Heart left ventricle (tissue), 16 donors: Measurements from ENCODE around the gene SLC26A1. TPM values are rescaled to one million over a fixed set of nuclear protein-coding genes. Genes with fewer than 3 reads are reported as not detected.
"Not testable (repeated sequence)": the region's sequence is repeated elsewhere in the genome, so short reads cannot be mapped to it uniquely, and the experiment has no call there.

Experiments
- ATAC-seq, 4 donors: fragments of 200-7000 bp; cut with Tn5 transposase; one replicate each; pipeline ENCODE4 v1.9.1; 2020 to 2022; ENCODE audit warnings: moderate library complexity in 4 of 4, mild to moderate bottlenecking in 3 of 4, moderate number of reproducible peaks in 1 of 4
- DNase-seq, 5 donors: peaks; one replicate each; pipeline ENCODE4 v3.0.0-alpha.2; 2020
- H3K27ac ChIP-seq, 12 donors: fragments of 200-600 bp; sonication (generic) in 4 of 12; one replicate each; pipeline versions ENCODE4 v1.5.0 to v1.8.0; 2016 to 2022; ENCODE audit warnings: mild to moderate bottlenecking in 2 of 12
- H3K27me3 ChIP-seq, 9 donors: fragments of 200-600 bp; sonication (generic) in 2 of 9; one replicate each; pipeline versions ENCODE4 v1.5.1 to v1.8.0; 2016 to 2022; ENCODE audit warnings: mild to moderate bottlenecking in 3 of 9
- H3K36me3 ChIP-seq, 9 donors: fragments of 200-600 bp; sonication (generic) in 2 of 9; one replicate each; pipeline versions ENCODE4 v1.5.0 to v1.8.0; 2018 to 2022; ENCODE audit warnings: mild to moderate bottlenecking in 2 of 9
- H3K4me1 ChIP-seq, 12 donors: fragments of 200-600 bp; sonication (generic) in 4 of 12; one replicate each; pipeline versions ENCODE4 v1.5.0 to v1.8.0; 2016 to 2022; ENCODE audit warnings: mild to moderate bottlenecking in 3 of 12
- H3K4me3 ChIP-seq, 12 donors: fragments of 200-600 bp; sonication (generic) in 4 of 12; one replicate each; pipeline versions ENCODE4 v1.5.0 to v1.8.0; 2017 to 2022; ENCODE audit warnings: mild to moderate bottlenecking in 9 of 12, moderate library complexity in 4 of 12
- H3K9me3 ChIP-seq, 12 donors: fragments of 200-600 bp; sonication (generic) in 4 of 12; one replicate each; pipeline versions ENCODE4 v1.5.0 to v1.8.0; 2016 to 2022; ENCODE audit warnings: mild to moderate bottlenecking in 1 of 12
- POLR2A ChIP-seq, 2 donors: fragments of 450-650 bp; IDR thresholded peaks; one replicate each; pipeline ENCODE4 v1.6.1; 2017; ENCODE audit warnings: antibody characterized with exemption in 2 of 2, mild to moderate bottlenecking in 2 of 2, moderate library complexity in 2 of 2
- WGBS, 4 donors: extraction: QIAGEN DNeasy Blood & Tissue Kit in 2 of 4; methylation state at CpG; one replicate each; pipeline versions ENCODE4 v1.1.5 to v1.1.7; 2013 to 2018; 5-methylcytosine and 5-hydroxymethylcytosine counted together
- intact Hi-C, 10 donors: fragments of 100-400 bp; cut with DNase I; formaldehyde crosslinking; loops; one replicate each; pipeline versions ENCODE4 v1.11.1 to v1.14.2; 2022
- polyA plus RNA-seq, 2 donors: library from polyadenylated mRNA; stranded (reverse); fragments of 200-250 nt; gene quantifications; one replicate each; pipeline ENCODE4 v1.2.3, GENCODE V29; 2013
- total RNA-seq, 9 donors: library from RNA; depleted of rRNA in 2 of 9; stranded (reverse); fragments of >200 nt in 2 of 9; fragmentation: NEBNext Ultra II Directional in 3 of 9; extraction: Animal tissue kit (Norgen Biotek cat#: 25700) in 3 of 9; gene quantifications; one replicate each; pipeline versions ENCODE4 v1.1.0 to v1.2.4, GENCODE V29; 2016 to 2023
- TF ChIP-seq, protein P1 (sequence below), 12 donors: fragments of 200-600 bp; sonication (generic) in 4 of 12; IDR thresholded peaks; one replicate each; pipeline versions ENCODE4 v1.5.0 to v1.8.0; 2018 to 2022; ENCODE audit warnings: antibody characterized with exemption in 12 of 12, mild to moderate bottlenecking in 5 of 12
- donor health status: ischemic (EF 13 %, LVEDD 7.1; RV severe dilation, severe dysfunction).
- donor health status: healthy with polysubstance abuse.
- donor health status: DM: no; HTN: yes; CAD: no.
- donor health status: DM: no; HTN: no; CAD: no.
- donor health status: ischemic (EF 25% LVEDD 6.9; RV normal size, moderate dysfunction).
- donor health status: ischemic (EF 25% LVEDD 5.7; RV mildly dilated, moderate dysfunction).
- donor health status: healthy.
- donor health status: DM: yes; HTN: yes; CAD: no.
- donor health status: ischemic (EF 35%, LVEDD 5.7; RV mildly dilated, moderate dysfunction).
- donor health status: nonischemic (EF 11% LVEDD 7.7; RV severe dilation, severe dysfunction).
- donor health status: DM: yes; HTN: yes; CAD: no.
- donor health status: PGD.
- donor health status: ischemic (EF 29% LVEDD 5.4; RV normal size, mild dysfunction).
- donor health status: nonischemic (EF 23%, LVEDD 6.1; RV moderate dilation, normal function).

SLC26A1 gene
- total and polyA plus RNA-seq, 11 donors: 0.03 to 0.27 (median 0.25) TPM; not detected in 5

DNA sequence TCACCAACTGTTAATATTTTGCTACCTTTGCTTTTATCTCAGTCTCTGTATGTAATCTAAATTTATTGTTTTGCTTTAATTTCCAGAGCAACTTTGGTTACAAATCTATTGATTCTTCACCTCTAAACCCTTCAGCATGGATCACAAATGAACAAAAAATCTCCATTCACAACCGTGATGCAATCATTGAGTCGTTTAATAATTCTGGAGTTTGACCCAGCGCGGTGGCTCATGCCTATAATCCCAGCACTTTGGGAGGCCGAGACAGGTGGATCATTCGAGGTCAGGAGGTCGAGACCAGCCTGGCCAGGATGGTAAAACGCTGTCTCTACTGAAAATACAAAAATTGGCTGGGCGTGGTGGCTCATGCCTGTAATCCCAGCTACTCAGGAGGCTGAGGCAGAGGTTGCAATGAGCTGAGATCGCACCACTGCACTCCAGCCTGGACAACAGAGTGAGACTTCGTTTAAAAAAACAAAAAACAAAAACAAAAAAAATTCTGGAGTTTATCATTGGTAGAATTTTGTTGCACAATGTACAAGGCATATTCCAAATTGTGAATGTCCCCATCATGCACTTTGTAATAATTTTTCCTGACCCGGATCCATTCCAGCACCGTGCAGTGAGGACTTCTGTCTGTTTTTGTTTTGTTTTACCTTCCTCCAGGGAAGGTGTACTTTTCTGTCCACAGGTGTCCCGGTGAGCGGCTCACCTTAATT, 8.7 kb downstream of the SLC26A1 start:
- WGBS, 4 donors: 86 to 89% (median 88%) methylated on average over 15 of the region's 15 CpGs

DNA sequence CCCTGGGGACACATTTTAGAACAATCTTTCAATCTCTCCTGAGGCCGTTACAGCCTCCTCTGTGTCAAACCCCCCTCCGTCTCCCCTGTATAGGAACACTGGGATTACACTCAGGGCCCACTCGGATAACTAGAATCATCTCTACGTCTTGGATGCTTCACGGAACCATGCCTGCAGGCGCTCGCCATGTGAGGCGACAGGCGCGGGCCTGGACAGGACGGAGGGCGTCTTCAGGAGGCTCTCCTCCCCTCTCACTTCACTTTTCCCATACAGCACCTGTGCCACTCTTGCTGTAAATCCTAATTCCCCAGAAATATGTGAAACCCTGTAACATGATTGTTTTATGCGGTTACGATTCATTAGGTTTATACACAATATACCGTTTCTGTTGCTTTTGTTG, 10.4 kb downstream of the SLC26A1 start:
- no peak for ATAC-seq
- H3K4me3 ChIP-seq: no peak overlapping the region
- no peaks in the 10 kb centered on the region for H3K9me3 ChIP-seq
- intact Hi-C loops: loop anchor here in 3 of 10 donors (10.0 kb wide), 2 partner anchors 198 to 238 kb away; no protein-coding TSS in a partner anchor
- WGBS, 4 donors: 97 to 98% (median 97%) methylated on average over 15 of the region's 15 CpGs
- no peaks in the 10 kb centered on the region for H3K36me3 ChIP-seq
- H3K27me3 ChIP-seq: no peaks in the 10 kb centered on the region
- H3K27ac ChIP-seq: no peak overlapping the region
- DNase-seq: no peak
- peaks cover 0 to 42% (median 16%) of the 10 kb centered on the region in 12 donors for H3K4me1 ChIP-seq
- TF ChIP-seq, protein P1, sequence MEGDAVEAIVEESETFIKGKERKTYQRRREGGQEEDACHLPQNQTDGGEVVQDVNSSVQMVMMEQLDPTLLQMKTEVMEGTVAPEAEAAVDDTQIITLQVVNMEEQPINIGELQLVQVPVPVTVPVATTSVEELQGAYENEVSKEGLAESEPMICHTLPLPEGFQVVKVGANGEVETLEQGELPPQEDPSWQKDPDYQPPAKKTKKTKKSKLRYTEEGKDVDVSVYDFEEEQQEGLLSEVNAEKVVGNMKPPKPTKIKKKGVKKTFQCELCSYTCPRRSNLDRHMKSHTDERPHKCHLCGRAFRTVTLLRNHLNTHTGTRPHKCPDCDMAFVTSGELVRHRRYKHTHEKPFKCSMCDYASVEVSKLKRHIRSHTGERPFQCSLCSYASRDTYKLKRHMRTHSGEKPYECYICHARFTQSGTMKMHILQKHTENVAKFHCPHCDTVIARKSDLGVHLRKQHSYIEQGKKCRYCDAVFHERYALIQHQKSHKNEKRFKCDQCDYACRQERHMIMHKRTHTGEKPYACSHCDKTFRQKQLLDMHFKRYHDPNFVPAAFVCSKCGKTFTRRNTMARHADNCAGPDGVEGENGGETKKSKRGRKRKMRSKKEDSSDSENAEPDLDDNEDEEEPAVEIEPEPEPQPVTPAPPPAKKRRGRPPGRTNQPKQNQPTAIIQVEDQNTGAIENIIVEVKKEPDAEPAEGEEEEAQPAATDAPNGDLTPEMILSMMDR (IDR thresholded peaks at IDR 0.05): no peak
- TF ChIP-seq POLR2A (IDR thresholded peaks at IDR 0.05): no peak

More for the DNA sequence above, 8.7 kb downstream of the SLC26A1 start:
- peaks cover 0 to 3% (median 0%) of the 10 kb centered on the region in 9 donors for H3K36me3 ChIP-seq
- no peak for ATAC-seq
- TF ChIP-seq POLR2A (IDR thresholded peaks at IDR 0.05): no peak
- TF ChIP-seq, protein P1 (IDR thresholded peaks at IDR 0.05): no peak
- no peaks in the 10 kb centered on the region for H3K27me3 ChIP-seq
- no peak overlapping the region for H3K27ac ChIP-seq
- DNase-seq: no peak
- intact Hi-C loops: loop anchor here in 4 of 10 donors (5.0 to 10.0 kb wide), 4 partner anchors 52 to 242 kb away; partner anchors contain the start of genes GAK (in 1 of the 4) and TMEM175 (in 1 of the 4)
- peaks cover 0 to 34% (median 18%) of the 10 kb centered on the region in 12 donors for H3K4me1 ChIP-seq
- H3K4me3 ChIP-seq: peak overlapping the region in 9 of 12 donors; percentile 9 to 75 (median 31)
- H3K9me3 ChIP-seq: no peaks in the 10 kb centered on the region

DNA sequence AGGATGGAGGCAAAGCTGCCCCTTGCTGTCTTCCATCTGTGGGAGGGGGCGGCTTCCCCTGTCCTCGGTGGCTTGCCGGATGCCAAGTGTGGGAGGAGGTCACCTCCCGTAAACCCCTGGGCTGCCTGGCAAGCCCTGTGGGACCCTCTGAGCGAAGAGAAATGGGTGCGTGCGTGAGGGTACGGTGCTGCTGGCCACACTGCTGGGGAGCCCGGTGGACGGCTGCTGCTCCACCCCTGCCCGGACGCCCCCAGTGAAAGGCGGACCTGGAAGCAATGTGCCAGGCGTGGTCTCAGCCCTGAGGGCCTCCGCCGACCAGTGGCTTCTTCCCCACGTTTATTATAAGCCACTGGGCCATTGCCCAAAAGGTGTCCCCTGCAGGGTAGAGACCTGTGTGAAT, 10.9 kb downstream of the SLC26A1 start:
- Histone ChIP-seq H3K27me3 (no peaks in the 10 kb centered on the region), H3K36me3 (no peaks in the 10 kb centered on the region), H3K9me3 (no peaks in the 10 kb centered on the region), H3K4me3 (no peak overlapping the region), H3K4me1 (peaks cover 0 to 37% (median 12%) of the 10 kb centered on the region in 12 donors), H3K27ac (no peak overlapping the region)
- TF ChIP-seq, protein P1 (IDR thresholded peaks at IDR 0.05): no peak
- no peak for TF ChIP-seq POLR2A (IDR thresholded peaks at IDR 0.05)
- WGBS, 4 donors: 88 to 94% (median 92%) methylated on average over 17 of the region's 17 CpGs
- DNase-seq (no peak), ATAC-seq (no peak)
- intact Hi-C loops: loop anchor here in 3 of 10 donors (10.0 kb wide), 2 partner anchors 197 to 237 kb away; no protein-coding TSS in a partner anchor

DNA sequence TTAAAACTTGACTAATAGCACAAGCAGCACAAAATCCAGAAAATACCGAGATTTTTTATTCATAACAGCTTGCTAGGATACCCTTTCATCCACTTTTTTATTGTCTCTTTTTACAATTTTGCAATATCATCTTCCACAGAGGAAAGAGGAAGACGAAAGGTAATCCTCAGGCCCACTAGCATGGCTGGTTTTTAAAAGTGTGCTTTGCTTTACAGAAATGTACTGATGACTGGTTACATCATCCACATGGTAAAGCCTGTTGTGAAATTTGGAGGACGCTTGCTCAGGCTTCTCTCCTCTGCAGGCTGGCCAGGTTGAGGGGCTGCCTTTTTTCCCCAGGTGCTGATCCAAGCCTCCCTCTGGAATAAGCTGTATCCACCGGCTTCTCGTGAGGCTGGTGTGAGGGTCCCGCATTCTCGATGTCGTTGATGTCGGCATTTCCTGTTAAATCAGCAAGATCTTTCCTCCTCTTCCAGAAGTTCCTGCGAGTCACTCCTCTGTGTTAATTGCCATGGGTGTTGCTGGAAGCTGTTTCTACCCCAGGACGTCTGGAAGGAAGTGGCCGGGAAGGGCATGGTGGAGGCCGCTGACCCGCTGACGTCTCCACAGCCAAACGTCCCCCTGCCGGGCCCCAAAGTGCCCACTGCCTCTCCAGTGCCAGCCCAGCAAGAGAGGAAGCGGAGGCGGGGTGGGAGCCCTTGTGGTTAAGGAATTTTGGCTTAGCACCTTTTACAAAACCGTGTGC, 14.1 kb downstream of the SLC26A1 start:
- TF ChIP-seq POLR2A (IDR thresholded peaks at IDR 0.05): no peak
- TF ChIP-seq, protein P1 (IDR thresholded peaks at IDR 0.05): no peak
- DNase-seq (no peak), ATAC-seq (no peak)
- Histone ChIP-seq H3K27ac (peak overlapping the region in 1 of 12 donors; percentile 46), H3K27me3 (no peaks in the 10 kb centered on the region), H3K9me3 (no peaks in the 10 kb centered on the region), H3K36me3 (no peaks in the 10 kb centered on the region), H3K4me3 (peak overlapping the region in 1 of 12 donors; percentile 2), H3K4me1 (peaks cover 0 to 17% (median 0%) of the 10 kb centered on the region in 12 donors)
- WGBS, 4 donors: 45 to 52% (median 49%) methylated on average over 19 to 20 of the region's 20 CpGs
- intact Hi-C loops: no loop called here

DNA sequence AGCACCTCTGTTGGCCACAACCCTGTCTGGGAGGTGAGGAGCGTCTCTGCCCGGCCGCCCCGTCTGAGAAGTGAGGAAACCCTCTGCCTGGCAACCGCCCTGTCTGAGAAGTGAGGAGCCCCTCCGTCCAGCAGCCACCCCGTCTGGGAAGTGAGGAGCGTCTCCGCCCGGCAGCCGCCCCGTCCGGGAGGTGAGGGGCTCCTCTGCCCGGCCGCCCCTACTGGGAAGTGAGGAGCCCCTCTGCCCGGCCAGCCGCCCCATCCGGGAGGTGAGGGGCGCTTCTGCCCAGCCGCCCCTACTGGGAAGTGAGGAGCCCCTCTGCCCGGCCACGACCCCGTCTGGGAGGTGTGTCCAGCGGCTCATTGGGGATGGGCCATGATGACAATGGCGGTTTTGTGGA, 17.2 kb downstream of the SLC26A1 start:
- ATAC-seq, intact Hi-C loops, H3K27ac ChIP-seq, H3K4me3 ChIP-seq, H3K36me3 ChIP-seq, DNase-seq, H3K27me3 ChIP-seq, H3K9me3 ChIP-seq: not testable (repeated sequence)
- H3K4me1 ChIP-seq: peaks cover 8 to 40% (median 18%) of the 10 kb centered on the region in 12 donors
- WGBS, 4 donors: 95 to 99% (median 95%) methylated on average over 11 to 24 of the region's 25 CpGs
